K562 (cell line): Measurements from ENCODE around the gene PNMA5. TPM values are rescaled to one million over a fixed set of nuclear protein-coding genes. Genes with fewer than 3 reads are reported as not detected.

Source experiments
- ATAC-seq: fragments of 200-7000 bp; cut with Tn5 transposase; 3 replicates; pipeline ENCODE4 v1.9.1; 2020; ENCODE audit warnings: moderate library complexity
- BruUV-seq: library from RNA; stranded (reverse); fragments of 400-500 nt; replicated peaks from 2 replicates; lab custom pipeline; 2021; lab: Mats Ljungman, UMichigan
- CTCF ChIA-PET: fragments of 300-600 bp; formaldehyde crosslinking; extraction: SDS; loops from one replicate; lab custom pipeline; 2021; ENCODE audit warnings: low intra/inter-chr PET ratio; lab: Yijun Ruan, JAX
- POLR2A ChIA-PET: fragments of 300-600, 350-650 bp; sonication (Branson Sonifier 250); formaldehyde crosslinking; extraction: SDS; loops from one replicate; lab custom pipeline; 2021; ENCODE audit warnings: antibody characterized with exemption, inconsistent platforms; lab: Yijun Ruan, JAX
- DNase-seq, 4 experiments: peaks; one replicate each; pipeline versions ENCODE4 v3.0.0 to v3.0.0-alpha.2; 2011 to 2018; ENCODE audit warnings: low spot score in 3 of 4, mixed read lengths in 3 of 4; ENCODE audit errors: extremely low read depth in 1 of 4
- FAIRE-seq: peaks from 2 replicates; lab custom pipeline; 2011; peaks lifted over from hg19 to GRCh38; lab: Jason Lieb, UNC
- H2AFZ ChIP-seq: 2 replicates; pipeline ENCODE4 v1.6.0; 2011; ENCODE audit warnings: low read depth, low read length, control low read depth, inconsistent platforms
- H3K27ac ChIP-seq: fragments of 200-600 bp; 3 replicates; pipeline ENCODE4 v1.8.0; 2011; ENCODE audit warnings: low read depth, mild to moderate bottlenecking, control low read depth, inconsistent platforms, low read length, moderate library complexity, mixed read lengths; ENCODE audit errors: extremely low read depth
- H3K27me3 ChIP-seq, 2 experiments: fragments of 300-600 bp in 1 of 2; 2 replicates in 1 of 2; 3 replicates in 1 of 2; pipeline versions ENCODE4 v1.6.0 to v1.8.0; 2011; ENCODE audit warnings: inconsistent platforms in 2 of 2, low read length in 2 of 2, mild to moderate bottlenecking in 1 of 2, mixed read lengths in 1 of 2, moderate library complexity in 1 of 2; ENCODE audit not compliant: control insufficient read depth in 2 of 2, insufficient read depth in 2 of 2
- H3K36me3 ChIP-seq: fragments of 300-600 bp; 3 replicates; pipeline ENCODE4 v1.8.0; 2011; ENCODE audit warnings: mild to moderate bottlenecking, low read length, inconsistent platforms; ENCODE audit not compliant: control insufficient read depth, insufficient read depth
- H3K4me1 ChIP-seq, 2 experiments: fragments of 200-600 bp in 1 of 2; replicated peaks in 1 of 2; 2 replicates in 1 of 2; 3 replicates in 1 of 2; pipeline versions ENCODE4 v1.5.1 to v1.8.0; 2011; ENCODE audit warnings: inconsistent platforms in 2 of 2, low read length in 2 of 2, mild to moderate bottlenecking in 1 of 2, mixed read lengths in 1 of 2, moderate library complexity in 1 of 2; ENCODE audit not compliant: control insufficient read depth in 2 of 2, insufficient read depth in 2 of 2
- H3K4me2 ChIP-seq: 2 replicates; pipeline ENCODE4 v1.6.1; 2011; ENCODE audit warnings: low read length, control low read depth, inconsistent platforms, mixed read lengths; ENCODE audit not compliant: insufficient read depth
- H3K4me3 ChIP-seq: fragments of 200-600 bp; sonication (generic), shearing (Covaris generic); 2 replicates; pipeline ENCODE4 v1.5.1; 2016; ENCODE audit warnings: control low read depth, inconsistent platforms
- H3K79me2 ChIP-seq: fragments of 200-600 bp; 3 replicates; pipeline ENCODE4 v1.8.0; 2011; ENCODE audit warnings: low read length, inconsistent platforms; ENCODE audit not compliant: control insufficient read depth, insufficient read depth
- H3K9ac ChIP-seq, 2 experiments: 2 replicates each; pipeline versions ENCODE4 v1.6.0 to v1.6.1; 2011; ENCODE audit warnings: low read depth in 2 of 2, low read length in 2 of 2, control low read depth in 1 of 2, inconsistent platforms in 1 of 2, mild to moderate bottlenecking in 1 of 2, mixed read lengths in 1 of 2; ENCODE audit not compliant: insufficient read depth in 1 of 2
- H3K9me1 ChIP-seq: one replicate; pipeline ENCODE4 v1.6.0; 2011; ENCODE audit warnings: inconsistent platforms, mild to moderate bottlenecking, low read length, moderate library complexity; ENCODE audit not compliant: control insufficient read depth, insufficient read depth
- H3K9me3 ChIP-seq: replicated peaks from 2 replicates; pipeline ENCODE4 v1.5.1; 2011; ENCODE audit warnings: low read depth, low read length, inconsistent platforms; ENCODE audit not compliant: control insufficient read depth, insufficient read depth
- H4K20me1 ChIP-seq: replicated peaks from 2 replicates; pipeline ENCODE4 v1.6.1; 2011; ENCODE audit warnings: low read length, inconsistent platforms, mixed read lengths; ENCODE audit not compliant: control insufficient read depth, insufficient read depth
- CBX2 ChIP-seq: fragments of 200-600 bp; sonication (generic); IDR thresholded peaks from one replicate; pipeline ENCODE4 v1.6.1; 2012; ENCODE audit warnings: mild to moderate bottlenecking, low read length, inconsistent platforms; ENCODE audit not compliant: insufficient read depth, poor library complexity, severe bottlenecking
- ERF ChIP-seq: fragments of 450-650 bp; formaldehyde crosslinking; IDR thresholded peaks from 2 replicates; pipeline ENCODE4 v1.4.0; 2020; ENCODE audit warnings: mild to moderate bottlenecking, mixed read lengths
- FOSL1 ChIP-seq: fragments of 200-800 bp; sonication (Bioruptor generic); conservative IDR thresholded peaks from 2 replicates; pipeline ENCODE4 v1.6.1; 2016; ENCODE audit warnings: missing genetic modification characterization, missing compliant biosample characterization
- GABPA ChIP-seq: fragments of 200-800 bp; sonication (Bioruptor generic); conservative IDR thresholded peaks from 2 replicates; pipeline ENCODE4 v1.6.1; 2016; ENCODE audit warnings: low read depth, missing genetic modification characterization, missing compliant biosample characterization
- SMARCB1 ChIP-seq: IDR thresholded peaks from 2 replicates; pipeline ENCODE4 v1.6.1; 2011; ENCODE audit warnings: improper control_type of control experiment, low read depth; ENCODE audit not compliant: insufficient read length
- THRAP3 ChIP-seq: fragments of 450-650 bp; IDR thresholded peaks from 2 replicates; pipeline ENCODE4 v1.6.1; 2016; ENCODE audit warnings: mild to moderate bottlenecking, inconsistent platforms, borderline replicate concordance
- ZNF583 ChIP-seq: fragments of 250-450 bp; sonication (Bioruptor Pico); IDR thresholded peaks from 2 replicates; pipeline ENCODE4 v1.4.0; 2020
- WGBS: fragments of 100-300 bp; shearing (Covaris generic); methylation state at CpG from one replicate; pipeline ENCODE4 v1.1.6; 2016; ENCODE audit warnings: low coverage, mixed read lengths; ENCODE audit not compliant: insufficient coverage; ENCODE audit errors: missing lambda C conversion rate; 5-methylcytosine and 5-hydroxymethylcytosine counted together
- in situ Hi-C: fragments of 300-500 bp; cut with MboI; formaldehyde crosslinking; loops from 4 replicates; pipeline ENCODE4 v1.15.0; 2018; ENCODE audit warnings: inconsistent platforms, mixed read lengths
- intact Hi-C: fragments of 100-400 bp; cut with micrococcal nuclease; formaldehyde crosslinking; loops from 2 replicates; pipeline ENCODE4 v1.14.2; 2022
- polyA plus RNA-seq, 8 experiments: library from polyadenylated mRNA; depleted of rRNA in 4 of 8; stranded (reverse) in 5 of 8; unstranded in 3 of 8; fragments of >200 nt; fragmentation: Nextera tagmentation in 2 of 8; fragmentation: Illumina TruSeq in 1 of 8; extraction: Ambion mirVana in 2 of 8; extraction: Trizol in 1 of 8; gene quantifications; 2 replicates each; pipeline versions ENCODE4 v1.2.1 to v1.2.3, GENCODE V29; 2011 to 2014; ENCODE audit warnings: inconsistent platforms in 1 of 8, missing spikeins in 1 of 8
- total RNA-seq, 7 experiments: library from RNA; depleted of rRNA in 6 of 7; stranded (reverse); fragments of >200 nt in 6 of 7; fragmentation: Illumina TruSeq in 2 of 7; extraction: Trizol in 2 of 7; gene quantifications; 2 replicates each; pipeline versions ENCODE4 v1.2.1 to v1.2.3, GENCODE V29; 2011 to 2021; ENCODE audit warnings: low replicate concordance in 1 of 7
- TF ChIP-seq, protein P1 (sequence below): fragments of 450-650 bp; IDR thresholded peaks from 2 replicates; pipeline ENCODE4 v1.7.1; 2018; ENCODE audit warnings: mild to moderate bottlenecking, low read depth; ENCODE audit not compliant: partially characterized antibody
- TF ChIP-seq, protein P2 (sequence below): fragments of 250-450 bp; sonication (Bioruptor Pico); IDR thresholded peaks from 2 replicates; pipeline ENCODE4 v1.5.0; 2021; ENCODE audit warnings: mild to moderate bottlenecking, moderate library complexity
- TF ChIP-seq, protein P3 (sequence below): conservative IDR thresholded peaks from 2 replicates; pipeline ENCODE4 v1.6.1; 2011; ENCODE audit warnings: low read depth, mild to moderate bottlenecking, low read length; ENCODE audit not compliant: control insufficient read depth
- TF ChIP-seq, protein P4 (sequence below): fragments of 250-450 bp; sonication (Bioruptor Pico); IDR thresholded peaks from 2 replicates; pipeline ENCODE4 v1.4.0; 2020; ENCODE audit warnings: mild to moderate bottlenecking

PNMA5 gene
- total and polyA plus RNA-seq, 9 of the 15 experiments (the other 6 are each of a cell fraction or from before 2014, with no cell fraction given), result 0.03 to 0.20 (median 0.07) TPM; not detected in 3

DNA sequence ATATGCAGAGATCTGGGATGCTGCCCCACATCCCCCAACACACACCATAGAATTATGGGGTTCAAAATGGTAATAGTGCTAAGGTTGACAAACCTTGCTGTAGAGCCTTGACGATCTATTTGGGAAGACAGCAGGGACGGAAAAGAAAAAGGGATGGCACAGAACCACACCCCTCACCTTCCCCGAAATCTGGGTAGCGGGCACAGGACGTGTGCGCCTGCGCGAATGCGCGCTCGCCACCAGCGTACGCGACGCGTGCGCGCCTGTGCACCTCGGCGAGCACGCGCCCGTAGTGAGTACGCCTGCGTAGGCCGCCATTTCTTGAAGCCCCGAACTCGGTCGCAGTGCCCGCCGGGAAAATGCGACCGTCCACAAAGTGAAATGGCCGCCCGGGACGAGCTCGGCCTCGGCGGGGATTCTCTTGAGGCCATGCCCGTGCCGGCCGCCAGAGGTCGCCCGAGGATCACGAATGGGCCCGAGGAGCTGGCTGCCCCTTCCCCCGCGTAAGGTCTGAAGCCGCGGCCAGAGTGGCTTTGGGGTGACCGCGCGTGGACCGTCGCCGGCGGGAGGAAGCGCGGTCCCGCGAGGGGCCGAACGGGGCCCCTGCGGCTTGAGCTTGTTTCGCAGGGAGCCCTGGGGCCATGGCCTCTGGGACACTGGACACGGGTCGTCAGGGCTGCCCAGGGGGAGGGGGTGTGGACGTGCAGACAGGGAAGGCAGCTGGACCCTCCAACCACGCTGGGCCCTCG lies 52.4 kb downstream of the PNMA5 start:
- no peaks in the 10 kb centered on the region for H3K36me3 ChIP-seq
- H3K27me3 ChIP-seq, result no peaks in the 10 kb centered on the region; a peak in 1 of 5 replicates
- BruUV-seq, result TSS peak; percentile 56
- H3K9me3 ChIP-seq, result no peaks in the 10 kb centered on the region
- intact Hi-C loops (no loop called here), in situ Hi-C loops (loop anchor here (10.0 kb wide), 1 partner anchor 723 kb away; no protein-coding TSS in a partner anchor)
- peak overlapping the region; percentile 96 for H2AFZ ChIP-seq
- POLR2A ChIA-PET, result interaction anchor here (0.7 to 1.1 kb wide), 3 partner anchors 657 to 1828 kb away, joined by 3 to 8 read pairs (median 6); partner anchors contain the start of gene CCNQ
- CTCF ChIA-PET, result interaction anchor here (1.0 kb wide), 1 partner anchor 1005 kb away, joined by 5 read pairs; no protein-coding TSS in a partner anchor
- under 1% methylated on average over 24 of the region's 70 CpGs for WGBS
- H3K9me1 ChIP-seq, result no peaks in the 10 kb centered on the region
- FAIRE-seq (peak; percentile 95), DNase-seq (peak; percentile 91 to 95 (median 93)), ATAC-seq (peak; percentile 97)
- peak overlapping the region; percentile 82 for H3K27ac ChIP-seq
- H3K4me1 ChIP-seq, result peaks cover 2 to 6% of the 10 kb centered on the region in 2 experiments; a peak in 4 of 5 replicates
- peak overlapping the region; percentile 77 to 95 for H3K9ac ChIP-seq
- peak overlapping the region; percentile 88 for H3K4me2 ChIP-seq
- H3K79me2 ChIP-seq, result no peaks in the 10 kb centered on the region
- no peaks in the 10 kb centered on the region for H4K20me1 ChIP-seq
- peak overlapping the region; percentile 52 for H3K4me3 ChIP-seq
- no peak for TF ChIP-seq FOSL1 (tag)
- no peak for TF ChIP-seq ERF (CRISPR knock-in tag)
- TF ChIP-seq, protein P1, sequence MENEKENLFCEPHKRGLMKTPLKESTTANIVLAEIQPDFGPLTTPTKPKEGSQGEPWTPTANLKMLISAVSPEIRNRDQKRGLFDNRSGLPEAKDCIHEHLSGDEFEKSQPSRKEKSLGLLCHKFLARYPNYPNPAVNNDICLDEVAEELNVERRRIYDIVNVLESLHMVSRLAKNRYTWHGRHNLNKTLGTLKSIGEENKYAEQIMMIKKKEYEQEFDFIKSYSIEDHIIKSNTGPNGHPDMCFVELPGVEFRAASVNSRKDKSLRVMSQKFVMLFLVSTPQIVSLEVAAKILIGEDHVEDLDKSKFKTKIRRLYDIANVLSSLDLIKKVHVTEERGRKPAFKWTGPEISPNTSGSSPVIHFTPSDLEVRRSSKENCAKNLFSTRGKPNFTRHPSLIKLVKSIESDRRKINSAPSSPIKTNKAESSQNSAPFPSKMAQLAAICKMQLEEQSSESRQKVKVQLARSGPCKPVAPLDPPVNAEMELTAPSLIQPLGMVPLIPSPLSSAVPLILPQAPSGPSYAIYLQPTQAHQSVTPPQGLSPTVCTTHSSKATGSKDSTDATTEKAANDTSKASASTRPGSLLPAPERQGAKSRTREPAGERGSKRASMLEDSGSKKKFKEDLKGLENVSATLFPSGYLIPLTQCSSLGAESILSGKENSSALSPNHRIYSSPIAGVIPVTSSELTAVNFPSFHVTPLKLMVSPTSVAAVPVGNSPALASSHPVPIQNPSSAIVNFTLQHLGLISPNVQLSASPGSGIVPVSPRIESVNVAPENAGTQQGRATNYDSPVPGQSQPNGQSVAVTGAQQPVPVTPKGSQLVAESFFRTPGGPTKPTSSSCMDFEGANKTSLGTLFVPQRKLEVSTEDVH, result no peak
- no peak for TF ChIP-seq GABPA (tag)
- TF ChIP-seq THRAP3, result no peak
- TF ChIP-seq SMARCB1, result no peak
- TF ChIP-seq, protein P2, sequence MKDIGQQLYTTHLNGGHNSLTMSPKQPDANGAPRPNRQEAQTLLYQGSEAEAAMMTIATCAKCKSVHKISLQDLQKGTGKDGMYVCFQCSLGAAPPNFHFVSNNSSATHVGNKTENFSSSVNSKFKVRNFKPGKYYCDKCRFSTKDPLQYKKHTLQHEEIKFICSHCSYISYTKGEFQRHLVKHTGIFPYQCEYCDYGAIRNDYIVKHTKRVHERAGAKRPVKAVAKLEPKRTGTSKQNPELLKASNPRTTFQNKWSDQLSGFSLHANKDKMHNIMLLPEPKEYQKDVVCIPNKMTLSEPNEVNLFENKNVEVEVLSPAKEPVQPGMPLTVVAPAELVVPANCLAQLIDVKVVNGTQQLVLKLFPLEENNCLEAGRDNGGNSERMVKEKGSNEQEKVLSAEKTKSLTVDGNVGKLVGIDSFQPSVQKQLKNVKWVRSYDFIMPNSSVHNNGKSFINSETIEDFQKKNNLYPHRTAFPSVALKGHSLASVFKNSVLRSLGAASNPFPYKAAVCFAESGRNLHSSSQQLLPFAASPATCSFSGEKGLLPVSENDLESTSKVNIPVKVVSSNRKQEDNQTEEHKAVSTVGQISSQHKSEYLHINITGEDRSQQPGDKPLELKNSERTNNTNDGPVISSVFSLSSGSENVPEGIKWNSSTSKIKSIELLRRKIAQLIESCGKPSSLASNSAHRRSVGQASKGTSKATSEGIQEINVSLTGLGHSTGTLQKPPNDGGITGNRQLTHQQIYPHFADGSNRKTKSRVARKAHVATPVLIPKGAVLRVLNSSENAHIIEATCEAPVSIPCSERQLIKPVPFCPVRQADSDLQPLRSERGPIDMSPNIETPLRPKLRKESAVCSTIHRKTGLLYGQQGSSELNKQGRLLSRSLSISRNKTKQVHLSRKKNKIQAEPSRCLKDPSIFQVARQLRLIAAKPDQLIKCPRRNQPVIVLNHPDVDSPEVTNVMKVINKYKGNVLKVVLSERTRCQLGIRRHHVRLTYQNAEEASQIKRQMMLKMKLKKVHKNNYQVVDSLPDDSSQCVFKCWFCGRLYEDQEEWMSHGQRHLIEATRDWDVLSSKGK (CRISPR knock-in tag), result no peak
- TF ChIP-seq, protein P3, sequence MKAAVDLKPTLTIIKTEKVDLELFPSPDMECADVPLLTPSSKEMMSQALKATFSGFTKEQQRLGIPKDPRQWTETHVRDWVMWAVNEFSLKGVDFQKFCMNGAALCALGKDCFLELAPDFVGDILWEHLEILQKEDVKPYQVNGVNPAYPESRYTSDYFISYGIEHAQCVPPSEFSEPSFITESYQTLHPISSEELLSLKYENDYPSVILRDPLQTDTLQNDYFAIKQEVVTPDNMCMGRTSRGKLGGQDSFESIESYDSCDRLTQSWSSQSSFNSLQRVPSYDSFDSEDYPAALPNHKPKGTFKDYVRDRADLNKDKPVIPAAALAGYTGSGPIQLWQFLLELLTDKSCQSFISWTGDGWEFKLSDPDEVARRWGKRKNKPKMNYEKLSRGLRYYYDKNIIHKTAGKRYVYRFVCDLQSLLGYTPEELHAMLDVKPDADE, result no peak
- TF ChIP-seq ZNF583 (CRISPR knock-in tag), result no peak
- TF ChIP-seq CBX2, result no peak
- TF ChIP-seq, protein P4, sequence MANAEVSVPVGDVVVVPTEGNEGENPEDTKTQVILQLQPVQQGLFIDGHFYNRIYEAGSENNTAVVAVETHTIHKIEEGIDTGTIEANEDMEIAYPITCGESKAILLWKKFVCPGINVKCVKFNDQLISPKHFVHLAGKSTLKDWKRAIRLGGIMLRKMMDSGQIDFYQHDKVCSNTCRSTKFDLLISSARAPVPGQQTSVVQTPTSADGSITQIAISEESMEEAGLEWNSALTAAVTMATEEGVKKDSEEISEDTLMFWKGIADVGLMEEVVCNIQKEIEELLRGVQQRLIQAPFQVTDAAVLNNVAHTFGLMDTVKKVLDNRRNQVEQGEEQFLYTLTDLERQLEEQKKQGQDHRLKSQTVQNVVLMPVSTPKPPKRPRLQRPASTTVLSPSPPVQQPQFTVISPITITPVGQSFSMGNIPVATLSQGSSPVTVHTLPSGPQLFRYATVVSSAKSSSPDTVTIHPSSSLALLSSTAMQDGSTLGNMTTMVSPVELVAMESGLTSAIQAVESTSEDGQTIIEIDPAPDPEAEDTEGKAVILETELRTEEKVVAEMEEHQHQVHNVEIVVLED, result peak; percentile 97
